ENCODE data around the gene SEMA4B.

SEMA4B gene

GRCh38 chr15:90177012-90177411, 24.1 kb upstream of the SEMA4B start:
- Histone ChIP-seq H3K9me3 (ENCODE audit: control insufficient read depth, insufficient read depth, low read length) (no peaks in the 10 kb centered on the region), H3K4me2 (ENCODE audit: low read length) (no peak overlapping the region), H3K9me2 (replicated peaks; ENCODE audit: control insufficient read depth, low read length) (no peaks in the 10 kb centered on the region), H4K20me1 (ENCODE audit: control insufficient read depth, insufficient read depth, low read depth, low read length) (no peaks in the 10 kb centered on the region), H3K27ac (ENCODE audit: low read depth, low read length) (no peak overlapping the region), H3K4me1 (ENCODE audit: control insufficient read depth, low read length) (peaks cover 17% of the 10 kb centered on the region), H3F3A (ENCODE audit: control insufficient read depth, insufficient read depth) (peaks cover 3% of the 10 kb centered on the region), H3K79me2 (ENCODE audit: control insufficient read depth, low read length) (no peaks in the 10 kb centered on the region), H3K27me3 (ENCODE audit: control insufficient read depth, low read length) (peaks cover 4% of the 10 kb centered on the region; the same call in 1 of the 2 replicates), H3K4me3 (ENCODE audit: low read length) (no peak overlapping the region), H3K36me3 (ENCODE audit: control insufficient read depth, low read length) (no peaks in the 10 kb centered on the region)
- no peak for TF ChIP-seq CTCF (IDR thresholded peaks at IDR 0.05; ENCODE audit: low read depth, low read length, poor library complexity, severe bottlenecking)
- no peak for TF ChIP-seq EZH2phosphoT487 (IDR thresholded peaks at IDR 0.05; ENCODE audit: borderline replicate concordance, low read length)

- TF ChIP-seq EZH2phosphoT487 (IDR thresholded peaks at IDR 0.05; ENCODE audit: borderline replicate concordance, low read length) (no peak), CTCF (IDR thresholded peaks at IDR 0.05; ENCODE audit: low read depth, low read length, poor library complexity, severe bottlenecking) (no peak)
- Histone ChIP-seq H3K4me3 (ENCODE audit: low read length) (no peak overlapping the region), H3K4me1 (ENCODE audit: control insufficient read depth, low read length) (peaks cover 22% of the 10 kb centered on the region), H3K27me3 (ENCODE audit: control insufficient read depth, low read length) (peaks cover 4% of the 10 kb centered on the region; the same call in 1 of the 2 replicates), H3K4me2 (ENCODE audit: low read length) (peak overlapping the region; percentile 39; the same call in 1 of the 2 replicates), H3F3A (ENCODE audit: control insufficient read depth, insufficient read depth) (peaks cover 13% of the 10 kb centered on the region), H4K20me1 (ENCODE audit: control insufficient read depth, insufficient read depth, low read depth, low read length) (no peaks in the 10 kb centered on the region), H3K9me2 (replicated peaks; ENCODE audit: control insufficient read depth, low read length) (no peaks in the 10 kb centered on the region), H3K9me3 (ENCODE audit: control insufficient read depth, insufficient read depth, low read length) (no peaks in the 10 kb centered on the region), H3K79me2 (ENCODE audit: control insufficient read depth, low read length) (no peaks in the 10 kb centered on the region), H3K36me3 (ENCODE audit: control insufficient read depth, low read length) (no peaks in the 10 kb centered on the region), H3K27ac (ENCODE audit: low read depth, low read length) (no peak overlapping the region)
Measured at GRCh38 chr15:90178468-90179435, 22.4 kb upstream of the SEMA4B start.

- H3K4me2 ChIP-seq (ENCODE audit: low read length), result no peak overlapping the region
- H3K27ac ChIP-seq (ENCODE audit: low read depth, low read length), result no peak overlapping the region
Measured at GRCh38 chr15:90181776-90182175, 19.4 kb upstream of the SEMA4B start.

More at GRCh38 chr15:90181776-90182175, 19.4 kb upstream of the SEMA4B start:
- Histone ChIP-seq H3K79me2 (ENCODE audit: control insufficient read depth, low read length) (no peaks in the 10 kb centered on the region), H3K9me2 (replicated peaks; ENCODE audit: control insufficient read depth, low read length) (no peaks in the 10 kb centered on the region), H3F3A (ENCODE audit: control insufficient read depth, insufficient read depth) (peaks cover 21% of the 10 kb centered on the region), H4K20me1 (ENCODE audit: control insufficient read depth, insufficient read depth, low read depth, low read length) (no peaks in the 10 kb centered on the region), H3K9me3 (ENCODE audit: control insufficient read depth, insufficient read depth, low read length) (no peaks in the 10 kb centered on the region), H3K27me3 (ENCODE audit: control insufficient read depth, low read length) (peaks cover 7% of the 10 kb centered on the region; the same call in 1 of the 2 replicates), H3K4me3 (ENCODE audit: low read length) (no peak overlapping the region), H3K36me3 (ENCODE audit: control insufficient read depth, low read length) (no peaks in the 10 kb centered on the region), H3K4me1 (ENCODE audit: control insufficient read depth, low read length) (peaks cover 41% of the 10 kb centered on the region)
- no peak for TF ChIP-seq CTCF (IDR thresholded peaks at IDR 0.05; ENCODE audit: low read depth, low read length, poor library complexity, severe bottlenecking)
- TF ChIP-seq EZH2phosphoT487 (IDR thresholded peaks at IDR 0.05; ENCODE audit: borderline replicate concordance, low read length), result no peak
